ENCODE results near the gene ZER1. TPM values are rescaled to one million over a fixed set of nuclear protein-coding genes. Genes with fewer than 3 reads are reported as not detected.

Gene ZER1
- total and polyA plus RNA-seq, 2 of the 8 experiments (the other 6 are each of a cell fraction or from before 2014, with no cell fraction given), result 20.5 to 26.6 TPM

GRCh38 chr9:128689293-128689774 lies 82.4 kb downstream of the ZER1 start:
- no peak for FAIRE-seq
- no peak for TF ChIP-seq SIRT6 (IDR thresholded peaks at IDR 0.05; ENCODE audit: low read length)
- no peak for TF ChIP-seq KDM4A (IDR thresholded peaks at IDR 0.05; ENCODE audit: low read depth, low read length, severe bottlenecking)
- TF ChIP-seq POLR2A (IDR thresholded peaks at IDR 0.05; ENCODE audit: control extremely low read depth in 1 of 2, low read depth in 2 of 2, low read length in 2 of 2), result peak in 1 of 2 experiments; percentile 57; a peak in 1 of 3 replicates
- no peak for TF ChIP-seq E2F6 (IDR thresholded peaks at IDR 0.05)
- no peak for TF ChIP-seq CBX5 (IDR thresholded peaks at IDR 0.05; ENCODE audit: low read depth, low read length)
- TF ChIP-seq TEAD4 (IDR thresholded peaks at IDR 0.05; ENCODE audit: low read depth, low read length), result no peak
- no peak for TF ChIP-seq SAP30 (IDR thresholded peaks at IDR 0.05; ENCODE audit: insufficient read depth, insufficient replicate concordance, low read length)
- no peak for TF ChIP-seq RBBP5 (IDR thresholded peaks at IDR 0.05; ENCODE audit: borderline replicate concordance, low read depth, low read length)
- TF ChIP-seq ATF3 (IDR thresholded peaks at IDR 0.05; ENCODE audit: insufficient read depth, low read depth, low read length), result no peak
- no peak for TF ChIP-seq CREB1 (IDR thresholded peaks at IDR 0.05)
- no peak for TF ChIP-seq POLR2AphosphoS5 (IDR thresholded peaks at IDR 0.05; ENCODE audit: low read depth, low read length)
- peak; percentile 49; the same call in 1 of the 2 replicates for TF ChIP-seq YY1 (IDR thresholded peaks at IDR 0.05; ENCODE audit: low read depth, low read length)

More at GRCh38 chr9:128689293-128689774, 82.4 kb downstream of the ZER1 start:
- no CpG with 5 or more reads among the region's 80 CpGs for WGBS, 2 experiments (ENCODE audit: extremely low coverage in 1 of 2, insufficient coverage in 1 of 2, insufficient read length in 1 of 2, insufficient replicate concordance in 2 of 2, low coverage in 1 of 2, low lambda C conversion rate in 2 of 2, missing lambda C conversion rate in 1 of 2)
- H3K56ac ChIP-seq (replicated peaks; ENCODE audit: insufficient read length, low read depth, low read length), result no peak overlapping the region
- peak overlapping the region; percentile 30 to 90 (median 48) for H3K4me3 ChIP-seq (ENCODE audit: extremely low read depth in 1 of 4, insufficient read depth in 2 of 4, low read depth in 3 of 4, low read length in 4 of 4)
- no peak overlapping the region for H2BK15ac ChIP-seq (ENCODE audit: low read length)
- H2BK120ac ChIP-seq (replicated peaks; ENCODE audit: low read depth, low read length), result no peak overlapping the region
- H3K36me3 ChIP-seq (ENCODE audit: control insufficient read depth in 2 of 4, insufficient read depth in 4 of 4, low read length in 3 of 4), result peaks cover 18 to 60% (median 31%) of the 10 kb centered on the region in 4 experiments
- H4K20me1 ChIP-seq (replicated peaks in 1 of 2; ENCODE audit: control insufficient read depth in 1 of 2, insufficient read depth in 2 of 2, low read length in 2 of 2), result peaks cover 31 to 36% of the 10 kb centered on the region in 2 experiments
- peaks cover 8% of the 10 kb centered on the region; the same call in 1 of the 2 replicates for H3K79me1 ChIP-seq (ENCODE audit: low read depth, low read length)
- no peak overlapping the region for H4K91ac ChIP-seq (replicated peaks; ENCODE audit: insufficient read length, low read length)
- peak overlapping the region; percentile 58 for H4K5ac ChIP-seq (ENCODE audit: insufficient read length, low read depth, low read length)
- peak overlapping the region; percentile 77; the same call in 1 of the 2 replicates for H4K8ac ChIP-seq (ENCODE audit: extremely low read depth, insufficient read depth, low read length)
- H3K79me2 ChIP-seq (ENCODE audit: control insufficient read depth in 1 of 2, insufficient read depth in 2 of 2, low read length in 2 of 2), result peaks cover 40 to 75% of the 10 kb centered on the region in 2 experiments
- no peak for DNase-seq (ENCODE audit: low read depth in 1 of 2, low spot score in 2 of 2)
- no peak overlapping the region for H2AFZ ChIP-seq (ENCODE audit: low read length)
- H3K4me1 ChIP-seq (replicated peaks in 1 of 4; ENCODE audit: control insufficient read depth in 3 of 4, insufficient read depth in 4 of 4, low read length in 3 of 4), result peaks cover 6 to 15% (median 8%) of the 10 kb centered on the region in 4 experiments; a peak in 6 of 7 replicates
- H2AK5ac ChIP-seq (ENCODE audit: low read depth, low read length), result no peak overlapping the region
- H2BK12ac ChIP-seq (ENCODE audit: low read depth, low read length), result no peak overlapping the region
- ChIA-PET CTCF (ENCODE audit: partially characterized antibody) (interaction anchor here (1.8 kb wide), 2 partner anchors 16 to 55 kb away, joined by 4 to 5 read pairs; no protein-coding TSS in a partner anchor), POLR2A (ENCODE audit: partially characterized antibody) (interaction anchor here (0.9 to 46.1 kb wide), 11 partner anchors 6 to 392 kb away, joined by 3 to 1197 read pairs (median 6); partner anchors contain the start of genes DOLPP1, DYNC2I2, PKN3 and SET)
- H3K9me3 ChIP-seq (ENCODE audit: insufficient read depth in 2 of 2, low read depth in 1 of 2, low read length in 1 of 2), result no peaks in the 10 kb centered on the region
- H3K14ac ChIP-seq (ENCODE audit: insufficient read length), result no peak overlapping the region
- peak overlapping the region; percentile 75; the same call in 1 of the 2 replicates for H2BK5ac ChIP-seq (ENCODE audit: low read depth, low read length)
- no peak overlapping the region; a peak in 1 of 4 replicates for H3K4me2 ChIP-seq (ENCODE audit: insufficient read depth in 1 of 2, low read depth in 2 of 2, low read length in 2 of 2)
- peaks cover 24% of the 10 kb centered on the region for H3K23me2 ChIP-seq (ENCODE audit: low read depth, low read length)
- H3K27me3 ChIP-seq (replicated peaks in 1 of 4; ENCODE audit: control insufficient read depth in 3 of 4, extremely low read depth in 1 of 4, insufficient read depth in 3 of 4, low read length in 3 of 4), result no peaks in the 10 kb centered on the region
- no peak overlapping the region for H2BK20ac ChIP-seq (ENCODE audit: low read length)
- H3K9ac ChIP-seq (replicated peaks in 1 of 4; ENCODE audit: extremely low read depth in 1 of 4, low read depth in 3 of 4, low read length in 3 of 4), result peak overlapping the region; percentile 73 to 99 (median 78)
- H3K23ac ChIP-seq (ENCODE audit: insufficient read length), result no peak overlapping the region
- no peak overlapping the region for H3K4ac ChIP-seq (replicated peaks; ENCODE audit: insufficient read length, low read depth, low read length)
- no peak overlapping the region; the same call in 1 of the 2 replicates for H3K18ac ChIP-seq (ENCODE audit: extremely low read depth, low read length)
- H3K27ac ChIP-seq (ENCODE audit: low read depth, low read length), result peak overlapping the region; percentile 86; the same call in 1 of the 2 replicates
